Measurements from ENCODE around the gene ZNF668. TPM values are rescaled to one million over a fixed set of nuclear protein-coding genes. Genes with fewer than 3 reads are reported as not detected.
A peak's percentile ranks its signal among the peaks of the same experiment; 100 is the strongest.

The ZNF668 gene
- total RNA-seq, 4 donors from 2014 or later = 8.6 to 14.9 (median 10.7) TPM

GRCh38 chr16:31110106-31111034 is 36.3 kb upstream of the ZNF668 start:
- no peaks in the 10 kb centered on the region for H3K27me3 ChIP-seq
- H3K27ac ChIP-seq = no peak overlapping the region
- no peak for TF ChIP-seq POLR2A (IDR thresholded peaks at IDR 0.05)
- no peak for TF ChIP-seq CTCF (IDR thresholded peaks at IDR 0.05)
- intact Hi-C loops (cut with DNase I) = no loop called here
- H3K36me3 ChIP-seq = peaks cover 17 to 36% (median 22%) of the 10 kb centered on the region in 3 donors
- WGBS, 2 donors = 78 to 86% methylated on average over 1 to 15 of the region's 26 CpGs
- peaks cover 19 to 83% (median 33%) of the 10 kb centered on the region in 3 donors for H3K4me1 ChIP-seq
- no peak for DNase-seq
- no peaks in the 10 kb centered on the region for H3K9me3 ChIP-seq
- H3K4me3 ChIP-seq = no peak overlapping the region

- Histone ChIP-seq H3K4me3 (peak overlapping the region in 2 of 4 donors; percentile 96 to 100), H3K27ac (no peak overlapping the region), H3K36me3 (peaks cover 17 to 36% (median 22%) of the 10 kb centered on the region in 3 donors), H3K9me3 (no peaks in the 10 kb centered on the region), H3K4me1 (peaks cover 19 to 79% (median 33%) of the 10 kb centered on the region in 3 donors), H3K27me3 (no peaks in the 10 kb centered on the region)
- intact Hi-C loops (cut with DNase I) = no loop called here
- DNase-seq = no peak
- WGBS, 2 donors = 82 to 100% methylated on average over 4 of the region's 12 CpGs
- TF ChIP-seq POLR2A (IDR thresholded peaks at IDR 0.05) (no peak), CTCF (IDR thresholded peaks at IDR 0.05) (no peak)
These were observed 35.6 kb upstream of the ZNF668 start for GRCh38 chr16:31109622-31110021.

- Histone ChIP-seq H3K9me3 (no peaks in the 10 kb centered on the region), H3K27ac (peak overlapping the region; percentile 88 to 96 (median 93)), H3K4me3 (peak overlapping the region; percentile 63 to 100 (median 97)), H3K36me3 (peaks cover 17 to 36% (median 22%) of the 10 kb centered on the region in 3 donors), H3K4me1 (peaks cover 19 to 72% (median 33%) of the 10 kb centered on the region in 3 donors), H3K27me3 (no peaks in the 10 kb centered on the region)
- no peak for DNase-seq
- WGBS, 2 donors = 39 to 62% methylated on average over 18 to 21 of the region's 57 CpGs
- TF ChIP-seq POLR2A (IDR thresholded peaks at IDR 0.05) = no peak
- no peak for TF ChIP-seq CTCF (IDR thresholded peaks at IDR 0.05)
- intact Hi-C loops (cut with DNase I) = no loop called here
These were observed 34.9 kb upstream of the ZNF668 start for GRCh38 chr16:31108794-31109558.

GRCh38 chr16:31108035-31108793 is 34.2 kb upstream of the ZNF668 start, which contains the start of gene BCKDK:
Gene BCKDK (plus strand): TSS chr16:31108386. CDS start chr16:31109224, 838 bp downstream.
- no peak for DNase-seq
- intact Hi-C loops (cut with DNase I) = no loop called here
- Histone ChIP-seq H3K4me1 (peaks cover 19 to 65% (median 27%) of the 10 kb centered on the region in 3 donors), H3K36me3 (peaks cover 17 to 36% (median 22%) of the 10 kb centered on the region in 3 donors), H3K27me3 (no peaks in the 10 kb centered on the region), H3K9me3 (no peaks in the 10 kb centered on the region), H3K27ac (peak within 1 kb of the TSS; percentile 88 to 96 (median 93)), H3K4me3 (peak within 1 kb of the TSS; percentile 63 to 100 (median 97))
- WGBS, 2 donors = 23 to 30% methylated on average over 5 to 10 of the region's 68 CpGs
- TF ChIP-seq POLR2A (IDR thresholded peaks at IDR 0.05) = peak in 1 of 4 donors; percentile 77
- TF ChIP-seq CTCF (IDR thresholded peaks at IDR 0.05) = no peak
